SK-N-SH (cell line): Measurements from ENCODE around the gene SND1.

ENCODE experiments used
- CTCF ChIP-seq: fragments of 200-600 bp; sonication (generic); IDR thresholded peaks from 2 replicates; pipeline ENCODE4 v1.6.1; 2017; ENCODE audit warnings: antibody characterized with exemption, mild to moderate bottlenecking, moderate library complexity
- EZH2phosphoT487 ChIP-seq: fragments of 200-600 bp; sonication (generic); IDR thresholded peaks from 2 replicates; pipeline ENCODE4 v1.6.1; 2017; ENCODE audit warnings: low read depth, mixed run types, mild to moderate bottlenecking, antibody characterized with exemption, moderate library complexity, borderline replicate concordance
- NRF1 ChIP-seq: IDR thresholded peaks from 2 replicates; pipeline ENCODE4 v1.6.1; 2012; ENCODE audit warnings: low read depth, mild to moderate bottlenecking, low read length
- RAD21 ChIP-seq: IDR thresholded peaks from 2 replicates; pipeline ENCODE4 v1.6.1; 2012; ENCODE audit warnings: mild to moderate bottlenecking, low read length
- REST ChIP-seq: IDR thresholded peaks from 2 replicates; pipeline ENCODE4 v1.6.1; 2012; ENCODE audit warnings: mild to moderate bottlenecking, low read depth, low read length, moderate library complexity
- RFX5 ChIP-seq: IDR thresholded peaks from 2 replicates; pipeline ENCODE4 v1.6.1; 2012; ENCODE audit warnings: mild to moderate bottlenecking, improper control_type of control experiment, low read length
- RXRA ChIP-seq: IDR thresholded peaks from 2 replicates; pipeline ENCODE4 v1.4.0; 2012; ENCODE audit warnings: low read depth, mild to moderate bottlenecking, borderline replicate concordance
- SIN3A ChIP-seq: IDR thresholded peaks from 2 replicates; pipeline ENCODE4 v1.6.1; 2012; ENCODE audit warnings: low read depth, mild to moderate bottlenecking, low read length, moderate library complexity, borderline replicate concordance
- SMC3 ChIP-seq: IDR thresholded peaks from 2 replicates; pipeline ENCODE4 v1.6.1; 2012; ENCODE audit warnings: low read depth, low read length, improper control_type of control experiment
- TEAD4 ChIP-seq: IDR thresholded peaks from 2 replicates; pipeline ENCODE4 v1.4.0; 2012; ENCODE audit warnings: mild to moderate bottlenecking, borderline replicate concordance; ENCODE audit not compliant: insufficient read depth
- USF2 ChIP-seq: fragments of 150-350 bp; IDR thresholded peaks from 2 replicates; pipeline ENCODE4 v1.6.1; 2017; ENCODE audit warnings: antibody characterized with exemption, low read length, low read depth, borderline replicate concordance

- TF ChIP-seq CTCF (no peak), EZH2phosphoT487 (no peak), TEAD4 (no peak), REST (no peak), SIN3A (no peak), RFX5 (no peak), USF2 (no peak), NRF1 (no peak), RXRA (no peak), RAD21 (no peak), SMC3 (no peak)
Measured at GRCh38 chr7:127890726-127891125, 238.7 kb downstream of the SND1 start.
